Upper lobe of right lung (tissue), 1 donor: Measurements from ENCODE around the gene AURKAIP1. TPM values are rescaled to one million over a fixed set of nuclear protein-coding genes. Genes with fewer than 3 reads are reported as not detected.

Experiments used
- ATAC-seq: fragments of 200-7000 bp; cut with Tn5 transposase; one replicate; pipeline ENCODE4 v1.9.1; 2020; ENCODE audit warnings: mild to moderate bottlenecking, moderate library complexity
- DNase-seq: peaks from one replicate; pipeline ENCODE4 v3.0.0-alpha.2; 2020
- H3K27ac ChIP-seq: fragments of 200-600 bp; one replicate; pipeline ENCODE4 v1.8.0; 2022
- H3K27me3 ChIP-seq: fragments of 200-600 bp; one replicate; pipeline ENCODE4 v1.8.0; 2022; ENCODE audit warnings: mild to moderate bottlenecking
- H3K36me3 ChIP-seq: fragments of 200-600 bp; one replicate; pipeline ENCODE4 v1.8.0; 2022
- H3K4me1 ChIP-seq: fragments of 200-600 bp; one replicate; pipeline ENCODE4 v1.8.0; 2022
- H3K4me3 ChIP-seq: fragments of 200-600 bp; one replicate; pipeline ENCODE4 v1.8.0; 2022; ENCODE audit warnings: mild to moderate bottlenecking
- H3K9me3 ChIP-seq: fragments of 200-600 bp; one replicate; pipeline ENCODE4 v1.8.0; 2022
- intact Hi-C: fragments of 100-400 bp; cut with DNase I; formaldehyde crosslinking; loops from one replicate; pipeline ENCODE4 v1.11.0; 2022
- total RNA-seq: library from RNA; stranded (reverse); fragmentation: NEBNext Ultra II Directional; extraction: Animal tissue kit (Norgen Biotek cat#: 25700); gene quantifications from one replicate; pipeline ENCODE4 v1.2.1, GENCODE V29; 2021
- TF ChIP-seq, protein P1 (sequence below): fragments of 200-600 bp; IDR thresholded peaks from one replicate; pipeline ENCODE4 v1.8.0; 2022; ENCODE audit warnings: antibody characterized with exemption
- donor health status: DM: no; HTN: yes; CAD: no; lungs with severe emphysema.

AURKAIP1 gene
- total RNA-seq, 1 donor from 2014 or later, result 92.1 TPM

DNA sequence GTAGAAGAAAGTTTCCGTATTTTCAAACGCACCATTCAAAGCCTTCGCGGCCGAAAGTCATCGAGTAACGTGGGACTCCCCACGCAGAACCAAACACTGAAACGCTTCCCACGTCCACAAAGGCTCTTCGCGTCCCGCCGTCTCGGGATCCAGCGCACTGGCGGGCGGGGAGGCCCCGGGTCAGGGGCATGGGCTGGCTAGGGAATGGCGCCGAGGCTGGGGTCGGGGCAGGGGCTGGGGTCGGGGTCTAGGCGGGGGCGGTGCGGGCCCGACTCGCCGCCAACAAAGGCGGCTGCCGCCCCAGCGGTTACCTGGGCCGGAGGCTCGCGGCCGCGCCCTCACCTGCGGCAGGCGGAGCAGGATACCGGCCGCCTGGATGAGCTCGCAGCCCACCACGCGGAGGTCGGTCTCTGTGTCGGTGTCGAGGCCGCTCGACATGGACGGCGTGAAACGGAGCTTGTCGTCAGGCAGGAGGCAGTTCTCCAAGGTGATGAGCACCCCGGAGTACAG, 23.7 kb upstream of the AURKAIP1 start:
- H3K4me1 ChIP-seq, result peaks cover 22% of the 10 kb centered on the region
- H3K4me3 ChIP-seq, result peak overlapping the region; percentile 99
- DNase-seq (no peak), ATAC-seq (peak; percentile 1)
- peaks cover 71% of the 10 kb centered on the region for H3K36me3 ChIP-seq
- H3K27me3 ChIP-seq, result no peaks in the 10 kb centered on the region
- no peaks in the 10 kb centered on the region for H3K9me3 ChIP-seq
- intact Hi-C loops, result no loop called here
- peak overlapping the region; percentile 94 for H3K27ac ChIP-seq
- TF ChIP-seq, protein P1, sequence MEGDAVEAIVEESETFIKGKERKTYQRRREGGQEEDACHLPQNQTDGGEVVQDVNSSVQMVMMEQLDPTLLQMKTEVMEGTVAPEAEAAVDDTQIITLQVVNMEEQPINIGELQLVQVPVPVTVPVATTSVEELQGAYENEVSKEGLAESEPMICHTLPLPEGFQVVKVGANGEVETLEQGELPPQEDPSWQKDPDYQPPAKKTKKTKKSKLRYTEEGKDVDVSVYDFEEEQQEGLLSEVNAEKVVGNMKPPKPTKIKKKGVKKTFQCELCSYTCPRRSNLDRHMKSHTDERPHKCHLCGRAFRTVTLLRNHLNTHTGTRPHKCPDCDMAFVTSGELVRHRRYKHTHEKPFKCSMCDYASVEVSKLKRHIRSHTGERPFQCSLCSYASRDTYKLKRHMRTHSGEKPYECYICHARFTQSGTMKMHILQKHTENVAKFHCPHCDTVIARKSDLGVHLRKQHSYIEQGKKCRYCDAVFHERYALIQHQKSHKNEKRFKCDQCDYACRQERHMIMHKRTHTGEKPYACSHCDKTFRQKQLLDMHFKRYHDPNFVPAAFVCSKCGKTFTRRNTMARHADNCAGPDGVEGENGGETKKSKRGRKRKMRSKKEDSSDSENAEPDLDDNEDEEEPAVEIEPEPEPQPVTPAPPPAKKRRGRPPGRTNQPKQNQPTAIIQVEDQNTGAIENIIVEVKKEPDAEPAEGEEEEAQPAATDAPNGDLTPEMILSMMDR, result no peak

DNA sequence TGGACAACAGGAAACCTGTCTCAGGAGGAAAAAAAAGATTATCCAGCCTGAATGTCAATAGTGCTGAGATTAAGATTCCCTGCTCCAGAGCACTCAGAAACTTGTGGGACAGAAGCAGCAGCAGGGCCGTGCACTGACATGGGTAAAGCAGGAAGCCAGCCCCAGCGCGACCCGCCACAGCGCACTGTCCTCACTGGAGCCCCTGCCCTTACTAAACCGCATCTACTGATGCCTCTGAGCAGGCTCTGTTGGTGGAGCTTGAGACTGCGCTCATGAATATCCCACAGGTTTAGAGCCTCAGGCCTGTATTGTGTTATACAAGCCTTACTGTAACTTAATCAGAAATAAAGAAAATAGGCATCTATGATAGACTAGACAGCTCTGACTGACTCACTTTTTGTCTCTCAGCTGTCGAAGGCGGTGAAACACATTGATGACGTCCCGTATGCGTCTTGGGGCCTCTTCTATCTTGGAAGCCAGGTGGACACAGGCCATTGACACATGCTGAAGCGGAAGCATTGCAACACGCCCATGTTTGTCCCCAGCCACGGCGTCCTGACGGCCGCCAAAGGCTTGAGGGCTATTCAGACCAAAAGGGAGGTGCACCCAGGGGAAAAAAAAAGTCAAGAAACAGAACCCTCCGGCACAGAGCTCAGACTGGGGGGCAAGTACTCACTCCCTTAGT, 23.0 kb upstream of the AURKAIP1 start:
- Histone ChIP-seq H3K27ac (peak overlapping the region; percentile 94), H3K9me3 (no peaks in the 10 kb centered on the region), H3K36me3 (peaks cover 71% of the 10 kb centered on the region), H3K4me3 (peak overlapping the region; percentile 99), H3K4me1 (peaks cover 22% of the 10 kb centered on the region), H3K27me3 (no peaks in the 10 kb centered on the region)
- DNase-seq (no peak), ATAC-seq (no peak)
- TF ChIP-seq, protein P1, result no peak
- intact Hi-C loops, result no loop called here

DNA sequence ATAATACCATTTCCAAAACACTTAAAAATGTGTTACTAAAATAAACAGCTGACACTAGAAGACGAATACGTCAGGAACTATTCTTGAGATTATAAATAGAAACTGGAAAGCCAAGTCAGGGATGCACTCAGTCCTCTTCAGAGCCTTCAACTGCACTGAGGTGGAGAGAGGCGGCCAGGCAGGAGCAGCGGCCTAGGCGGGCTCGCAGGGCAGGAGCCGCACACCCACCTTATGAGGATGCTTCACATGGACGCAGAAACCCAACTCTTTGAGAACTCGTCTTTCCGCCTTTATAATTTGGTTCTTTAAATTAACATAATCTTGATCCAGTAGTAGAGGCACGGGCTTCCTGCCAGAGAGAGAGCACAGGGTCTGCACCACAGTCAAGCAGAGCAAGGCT, 20.2 kb upstream of the AURKAIP1 start:
- H3K27ac ChIP-seq, result no peak overlapping the region
- no peaks in the 10 kb centered on the region for H3K27me3 ChIP-seq
- TF ChIP-seq, protein P1, result no peak
- H3K36me3 ChIP-seq, result peaks cover 74% of the 10 kb centered on the region
- ATAC-seq (no peak), DNase-seq (no peak)
- no peaks in the 10 kb centered on the region for H3K9me3 ChIP-seq
- peaks cover 14% of the 10 kb centered on the region for H3K4me1 ChIP-seq
- no peak overlapping the region for H3K4me3 ChIP-seq
- intact Hi-C loops, result no loop called here

DNA sequence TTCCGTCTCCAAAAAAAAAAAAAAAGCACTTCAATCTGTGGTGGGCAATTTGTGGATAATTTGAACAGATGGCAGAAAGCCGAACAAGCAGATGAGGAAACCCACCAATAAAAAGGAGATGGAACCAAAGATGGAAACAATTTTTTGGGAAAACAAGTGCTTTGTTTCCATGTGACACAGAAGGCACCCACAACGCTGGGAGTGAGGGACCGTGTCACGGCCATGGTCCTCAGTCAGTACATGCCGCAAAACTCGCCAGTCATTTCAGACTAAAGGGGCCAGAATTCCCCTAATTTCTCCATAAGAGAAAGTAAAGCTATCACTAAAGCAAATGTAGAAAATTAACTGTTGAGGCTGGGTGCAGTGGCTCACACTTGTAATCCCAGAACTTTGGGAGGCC, 19.1 kb upstream of the AURKAIP1 start:
- Histone ChIP-seq H3K4me1 (peaks cover 11% of the 10 kb centered on the region), H3K36me3 (peaks cover 85% of the 10 kb centered on the region)
- TF ChIP-seq, protein P1, result no peak

DNA sequence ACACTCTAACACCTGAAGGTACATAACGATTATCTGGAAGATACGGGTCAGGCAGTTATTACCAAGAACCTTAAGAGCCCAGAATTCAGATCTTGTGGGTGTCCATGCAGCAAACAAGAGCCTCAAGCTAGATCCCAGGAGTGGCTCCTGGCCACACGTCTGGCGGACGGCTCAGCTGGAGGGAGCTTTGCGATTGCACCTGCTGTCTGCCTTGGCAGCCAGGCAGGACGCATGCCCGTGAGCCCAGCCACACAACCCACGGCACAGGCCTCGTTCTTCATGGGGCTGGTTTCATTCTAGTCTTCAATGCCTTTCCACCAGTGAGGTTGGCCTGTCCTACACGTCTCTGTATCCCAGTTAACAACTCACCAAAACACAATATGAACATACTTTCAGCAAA, 18.4 kb upstream of the AURKAIP1 start:
- TF ChIP-seq, protein P1, result no peak
- no peak overlapping the region for H3K27ac ChIP-seq
- H3K4me3 ChIP-seq, result no peak overlapping the region
- intact Hi-C loops, result no loop called here
- H3K27me3 ChIP-seq, result no peaks in the 10 kb centered on the region
- H3K36me3 ChIP-seq, result peaks cover 92% of the 10 kb centered on the region
- DNase-seq, result no peak
- ATAC-seq, result no peak
- H3K4me1 ChIP-seq, result peaks cover 11% of the 10 kb centered on the region
- H3K9me3 ChIP-seq, result no peaks in the 10 kb centered on the region

More for the DNA sequence above, 19.1 kb upstream of the AURKAIP1 start:
- ATAC-seq, result no peak
- H3K4me3 ChIP-seq, result no peak overlapping the region
- intact Hi-C loops, result no loop called here
- no peaks in the 10 kb centered on the region for H3K27me3 ChIP-seq
- H3K27ac ChIP-seq, result no peak overlapping the region
- no peak for DNase-seq
- no peaks in the 10 kb centered on the region for H3K9me3 ChIP-seq
